ENCODE results near the gene RAMP3.

RAMP3 gene

GRCh38 chr7:45225948-45226335, 68.4 kb downstream of the RAMP3 start:
- no peak for DNase-seq

GRCh38 chr7:45229156-45229920, 71.7 kb downstream of the RAMP3 start:
- no peak for DNase-seq

GRCh38 chr7:45230083-45230482, 72.5 kb downstream of the RAMP3 start:
- no peak for DNase-seq

- no peak for DNase-seq
These were observed 73.1 kb downstream of the RAMP3 start for GRCh38 chr7:45230611-45231165.

- no peak for DNase-seq
These were observed 75.7 kb downstream of the RAMP3 start for GRCh38 chr7:45233249-45233775.

All from T-helper 1 cell (primary cell).